ENCODE results near the gene ITPRID1.

Gene ITPRID1

DNA sequence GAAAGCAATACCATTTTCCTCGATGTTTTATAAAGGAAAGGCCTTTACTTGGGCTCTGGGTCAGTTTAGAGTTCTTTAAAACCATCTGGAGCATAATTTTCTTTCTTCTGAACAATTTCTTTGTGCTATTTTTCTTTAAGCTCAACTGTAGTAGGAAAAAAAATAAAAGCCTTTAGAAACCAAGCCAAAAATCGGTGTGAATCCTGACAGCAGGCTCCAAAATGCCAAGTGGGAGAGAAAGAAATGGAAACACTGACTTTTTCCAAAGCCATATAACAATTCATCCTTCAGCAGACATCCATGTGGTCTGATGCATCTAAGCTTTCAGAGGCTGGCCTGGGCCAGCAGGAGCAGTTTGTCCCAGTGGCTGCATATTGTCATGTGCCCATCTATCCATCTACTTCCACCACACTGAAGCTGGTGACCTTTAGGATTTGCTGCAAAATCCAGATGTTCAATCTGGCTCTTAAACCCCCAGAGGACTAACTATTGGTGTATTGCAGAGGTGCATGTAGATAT is 23.0 kb upstream of the ITPRID1 start:
- no peak for DNase-seq (ENCODE audit: extremely low read depth, low read depth)
- TF ChIP-seq, protein P1, sequence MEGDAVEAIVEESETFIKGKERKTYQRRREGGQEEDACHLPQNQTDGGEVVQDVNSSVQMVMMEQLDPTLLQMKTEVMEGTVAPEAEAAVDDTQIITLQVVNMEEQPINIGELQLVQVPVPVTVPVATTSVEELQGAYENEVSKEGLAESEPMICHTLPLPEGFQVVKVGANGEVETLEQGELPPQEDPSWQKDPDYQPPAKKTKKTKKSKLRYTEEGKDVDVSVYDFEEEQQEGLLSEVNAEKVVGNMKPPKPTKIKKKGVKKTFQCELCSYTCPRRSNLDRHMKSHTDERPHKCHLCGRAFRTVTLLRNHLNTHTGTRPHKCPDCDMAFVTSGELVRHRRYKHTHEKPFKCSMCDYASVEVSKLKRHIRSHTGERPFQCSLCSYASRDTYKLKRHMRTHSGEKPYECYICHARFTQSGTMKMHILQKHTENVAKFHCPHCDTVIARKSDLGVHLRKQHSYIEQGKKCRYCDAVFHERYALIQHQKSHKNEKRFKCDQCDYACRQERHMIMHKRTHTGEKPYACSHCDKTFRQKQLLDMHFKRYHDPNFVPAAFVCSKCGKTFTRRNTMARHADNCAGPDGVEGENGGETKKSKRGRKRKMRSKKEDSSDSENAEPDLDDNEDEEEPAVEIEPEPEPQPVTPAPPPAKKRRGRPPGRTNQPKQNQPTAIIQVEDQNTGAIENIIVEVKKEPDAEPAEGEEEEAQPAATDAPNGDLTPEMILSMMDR (IDR thresholded peaks at IDR 0.05; ENCODE audit: low read depth, low read length, missing control alignments) = no peak
- H3K4me3 ChIP-seq (replicated peaks; ENCODE audit: low read depth, low read length) = no peak overlapping the region

- no peak overlapping the region for H3K4me3 ChIP-seq (replicated peaks; ENCODE audit: low read depth, low read length)
- no peak for DNase-seq (ENCODE audit: extremely low read depth, low read depth)
- TF ChIP-seq, protein P1 (IDR thresholded peaks at IDR 0.05; ENCODE audit: low read depth, low read length, missing control alignments) = no peak
Measured at GRCh38 chr7:31492086-31492485, 21.8 kb upstream of the ITPRID1 start.

DNA sequence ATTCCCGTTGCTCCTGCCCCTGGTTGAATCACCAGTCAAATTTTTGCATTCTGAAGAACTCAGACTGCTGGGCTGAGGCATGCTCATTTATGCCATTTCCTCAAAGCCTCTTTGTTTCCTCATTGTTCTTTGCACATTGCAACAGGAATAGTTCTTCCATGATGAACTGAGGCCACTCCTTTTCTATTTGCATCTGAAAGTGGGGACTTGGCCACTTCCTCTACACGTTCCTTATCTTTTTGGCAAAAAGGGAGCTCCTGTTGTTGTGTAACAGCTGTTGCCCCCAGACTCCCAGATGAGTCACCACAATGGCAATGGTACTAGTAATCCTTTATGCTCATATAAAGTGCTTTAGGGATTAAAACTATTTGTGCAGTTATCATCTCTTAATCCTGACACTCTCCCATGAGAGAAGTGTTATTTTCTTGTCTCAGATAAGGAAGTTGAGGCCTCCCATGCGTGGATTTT is 20.1 kb upstream of the ITPRID1 start:
- TF ChIP-seq, protein P1 (IDR thresholded peaks at IDR 0.05; ENCODE audit: low read depth, low read length, missing control alignments) = no peak
- DNase-seq (ENCODE audit: extremely low read depth, low read depth) = no peak
- no peak overlapping the region for H3K4me3 ChIP-seq (replicated peaks; ENCODE audit: low read depth, low read length)

- no peak overlapping the region for H3K4me3 ChIP-seq (replicated peaks; ENCODE audit: low read depth, low read length)
- TF ChIP-seq, protein P1 (IDR thresholded peaks at IDR 0.05; ENCODE audit: low read depth, low read length, missing control alignments) = no peak
- DNase-seq (ENCODE audit: extremely low read depth, low read depth) = no peak
Measured at GRCh38 chr7:31494421-31494820, 19.5 kb upstream of the ITPRID1 start.

GRCh38 chr7:31495653-31496052 is 18.2 kb upstream of the ITPRID1 start:
- H3K4me3 ChIP-seq (replicated peaks; ENCODE audit: low read depth, low read length) = no peak overlapping the region
- TF ChIP-seq, protein P1 (IDR thresholded peaks at IDR 0.05; ENCODE audit: low read depth, low read length, missing control alignments) = no peak
- DNase-seq (ENCODE audit: extremely low read depth, low read depth) = no peak

- TF ChIP-seq, protein P1 (IDR thresholded peaks at IDR 0.05; ENCODE audit: low read depth, low read length, missing control alignments) = no peak
- no peak overlapping the region for H3K4me3 ChIP-seq (replicated peaks; ENCODE audit: low read depth, low read length)
- no peak for DNase-seq (ENCODE audit: extremely low read depth, low read depth)
Measured at GRCh38 chr7:31497516-31497915, 16.4 kb upstream of the ITPRID1 start.

GRCh38 chr7:31500656-31501055 is 13.2 kb upstream of the ITPRID1 start:
- TF ChIP-seq, protein P1 (IDR thresholded peaks at IDR 0.05; ENCODE audit: low read depth, low read length, missing control alignments) = no peak
- DNase-seq (ENCODE audit: extremely low read depth, low read depth) = no peak
- no peak overlapping the region for H3K4me3 ChIP-seq (replicated peaks; ENCODE audit: low read depth, low read length)

All from HFF-Myc (cell line).